K562 (cell line): ENCODE results near the gene CHRNA3. TPM values are rescaled to one million over a fixed set of nuclear protein-coding genes. Genes with fewer than 3 reads are reported as not detected.

Experiments
- ATAC-seq: fragments of 200-7000 bp; cut with Tn5 transposase; 3 replicates; pipeline ENCODE4 v1.9.1; 2020; ENCODE audit warnings: moderate library complexity
- BruUV-seq: library from RNA; stranded (reverse); fragments of 400-500 nt; replicated peaks from 2 replicates; lab custom pipeline; 2021; lab: Mats Ljungman, UMichigan
- CTCF ChIA-PET: fragments of 300-600 bp; formaldehyde crosslinking; extraction: SDS; loops from one replicate; lab custom pipeline; 2021; ENCODE audit warnings: low intra/inter-chr PET ratio; lab: Yijun Ruan, JAX
- POLR2A ChIA-PET: fragments of 300-600, 350-650 bp; sonication (Branson Sonifier 250); formaldehyde crosslinking; extraction: SDS; loops from one replicate; lab custom pipeline; 2021; ENCODE audit warnings: antibody characterized with exemption, inconsistent platforms; lab: Yijun Ruan, JAX
- DNase-seq, 4 experiments: peaks; one replicate each; pipeline versions ENCODE4 v3.0.0 to v3.0.0-alpha.2; 2011 to 2018; ENCODE audit warnings: low spot score in 3 of 4, mixed read lengths in 3 of 4; ENCODE audit errors: extremely low read depth in 1 of 4
- FAIRE-seq: peaks from 2 replicates; lab custom pipeline; 2011; peaks lifted over from hg19 to GRCh38; lab: Jason Lieb, UNC
- H2AFZ ChIP-seq: 2 replicates; pipeline ENCODE4 v1.6.0; 2011; ENCODE audit warnings: low read depth, low read length, control low read depth, inconsistent platforms
- H3K27ac ChIP-seq: fragments of 200-600 bp; 3 replicates; pipeline ENCODE4 v1.8.0; 2011; ENCODE audit warnings: low read depth, mild to moderate bottlenecking, control low read depth, inconsistent platforms, low read length, moderate library complexity, mixed read lengths; ENCODE audit errors: extremely low read depth
- H3K27me3 ChIP-seq, 2 experiments: fragments of 300-600 bp in 1 of 2; 2 replicates in 1 of 2; 3 replicates in 1 of 2; pipeline versions ENCODE4 v1.6.0 to v1.8.0; 2011; ENCODE audit warnings: inconsistent platforms in 2 of 2, low read length in 2 of 2, mild to moderate bottlenecking in 1 of 2, mixed read lengths in 1 of 2, moderate library complexity in 1 of 2; ENCODE audit not compliant: control insufficient read depth in 2 of 2, insufficient read depth in 2 of 2
- H3K36me3 ChIP-seq: fragments of 300-600 bp; 3 replicates; pipeline ENCODE4 v1.8.0; 2011; ENCODE audit warnings: mild to moderate bottlenecking, low read length, inconsistent platforms; ENCODE audit not compliant: control insufficient read depth, insufficient read depth
- H3K4me1 ChIP-seq, 2 experiments: fragments of 200-600 bp in 1 of 2; replicated peaks in 1 of 2; 2 replicates in 1 of 2; 3 replicates in 1 of 2; pipeline versions ENCODE4 v1.5.1 to v1.8.0; 2011; ENCODE audit warnings: inconsistent platforms in 2 of 2, low read length in 2 of 2, mild to moderate bottlenecking in 1 of 2, mixed read lengths in 1 of 2, moderate library complexity in 1 of 2; ENCODE audit not compliant: control insufficient read depth in 2 of 2, insufficient read depth in 2 of 2
- H3K4me2 ChIP-seq: 2 replicates; pipeline ENCODE4 v1.6.1; 2011; ENCODE audit warnings: low read length, control low read depth, inconsistent platforms, mixed read lengths; ENCODE audit not compliant: insufficient read depth
- H3K4me3 ChIP-seq: fragments of 200-600 bp; sonication (generic), shearing (Covaris generic); 2 replicates; pipeline ENCODE4 v1.5.1; 2016; ENCODE audit warnings: control low read depth, inconsistent platforms
- H3K79me2 ChIP-seq: fragments of 200-600 bp; 3 replicates; pipeline ENCODE4 v1.8.0; 2011; ENCODE audit warnings: low read length, inconsistent platforms; ENCODE audit not compliant: control insufficient read depth, insufficient read depth
- H3K9ac ChIP-seq, 2 experiments: 2 replicates each; pipeline versions ENCODE4 v1.6.0 to v1.6.1; 2011; ENCODE audit warnings: low read depth in 2 of 2, low read length in 2 of 2, control low read depth in 1 of 2, inconsistent platforms in 1 of 2, mild to moderate bottlenecking in 1 of 2, mixed read lengths in 1 of 2; ENCODE audit not compliant: insufficient read depth in 1 of 2
- H3K9me1 ChIP-seq: one replicate; pipeline ENCODE4 v1.6.0; 2011; ENCODE audit warnings: inconsistent platforms, mild to moderate bottlenecking, low read length, moderate library complexity; ENCODE audit not compliant: control insufficient read depth, insufficient read depth
- H3K9me3 ChIP-seq: replicated peaks from 2 replicates; pipeline ENCODE4 v1.5.1; 2011; ENCODE audit warnings: low read depth, low read length, inconsistent platforms; ENCODE audit not compliant: control insufficient read depth, insufficient read depth
- H4K20me1 ChIP-seq: replicated peaks from 2 replicates; pipeline ENCODE4 v1.6.1; 2011; ENCODE audit warnings: low read length, inconsistent platforms, mixed read lengths; ENCODE audit not compliant: control insufficient read depth, insufficient read depth
- ARHGAP35 ChIP-seq: fragments of 450-650 bp; IDR thresholded peaks from 2 replicates; pipeline ENCODE4 v1.6.1; 2018; ENCODE audit not compliant: partially characterized antibody
- KLF10 ChIP-seq: fragments of 250-450 bp; sonication (Bioruptor Pico); IDR thresholded peaks from 2 replicates; pipeline ENCODE4 v1.6.1; 2021; ENCODE audit warnings: matching md5 sums
- NR2C1 ChIP-seq, 2 experiments: fragments of 450-650 bp; IDR thresholded peaks; 2 replicates each; pipeline ENCODE4 v1.6.1; 2017; ENCODE audit warnings: mild to moderate bottlenecking in 2 of 2, antibody characterized with exemption in 1 of 2, inconsistent platforms in 1 of 2, missing compliant biosample characterization in 1 of 2, missing genetic modification characterization in 1 of 2
- NR2C2 ChIP-seq, 2 experiments: fragments of 200-800 bp in 1 of 2; sonication (Bioruptor generic) in 1 of 2; sonication (generic) in 1 of 2; formaldehyde crosslinking in 1 of 2; IDR thresholded peaks; 2 replicates each; pipeline versions ENCODE4 v1.6.1 to v1.8.0; 2016 to 2022; ENCODE audit warnings: mild to moderate bottlenecking in 1 of 2, missing compliant biosample characterization in 1 of 2, missing genetic modification characterization in 1 of 2, missing genetic modification reagents in 1 of 2
- PTTG1 ChIP-seq: fragments of 450-650 bp; IDR thresholded peaks from 2 replicates; pipeline ENCODE4 v1.6.1; 2016; ENCODE audit warnings: low read depth, mild to moderate bottlenecking, missing genetic modification characterization, missing compliant biosample characterization
- TGIF2 ChIP-seq: sonication (generic); formaldehyde crosslinking; IDR thresholded peaks from 2 replicates; pipeline ENCODE4 v1.8.1; 2022; ENCODE audit warnings: mild to moderate bottlenecking, missing genetic modification reagents, moderate library complexity
- TSC22D4 ChIP-seq: fragments of 450-650 bp; IDR thresholded peaks from 2 replicates; pipeline ENCODE4 v1.6.1; 2016; ENCODE audit warnings: missing genetic modification characterization, missing biosample characterization, control low read depth
- YY1 ChIP-seq, 3 experiments: IDR thresholded peaks; 2 replicates each; pipeline ENCODE4 v1.6.1; 2011; ENCODE audit warnings: low read length in 2 of 3, mild to moderate bottlenecking in 2 of 3, moderate library complexity in 2 of 3, borderline replicate concordance in 1 of 3, control low read depth in 1 of 3, low read depth in 1 of 3; ENCODE audit not compliant: insufficient read depth in 3 of 3, insufficient replicate concordance in 2 of 3, control insufficient read depth in 1 of 3, insufficient read length in 1 of 3; ENCODE audit errors: extremely low read depth in 1 of 3
- ZNF12 ChIP-seq: sonication (generic); formaldehyde crosslinking; IDR thresholded peaks from 2 replicates; pipeline ENCODE4 v1.4.0; 2020; ENCODE audit warnings: mild to moderate bottlenecking, missing genetic modification reagents
- WGBS: fragments of 100-300 bp; shearing (Covaris generic); methylation state at CpG from one replicate; pipeline ENCODE4 v1.1.6; 2016; ENCODE audit warnings: low coverage, mixed read lengths; ENCODE audit not compliant: insufficient coverage; ENCODE audit errors: missing lambda C conversion rate; 5-methylcytosine and 5-hydroxymethylcytosine counted together
- in situ Hi-C: fragments of 300-500 bp; cut with MboI; formaldehyde crosslinking; loops from 4 replicates; pipeline ENCODE4 v1.15.0; 2018; ENCODE audit warnings: inconsistent platforms, mixed read lengths
- intact Hi-C: fragments of 100-400 bp; cut with micrococcal nuclease; formaldehyde crosslinking; loops from 2 replicates; pipeline ENCODE4 v1.14.2; 2022
- polyA plus RNA-seq, 8 experiments: library from polyadenylated mRNA; depleted of rRNA in 4 of 8; stranded (reverse) in 5 of 8; unstranded in 3 of 8; fragments of >200 nt; fragmentation: Nextera tagmentation in 2 of 8; fragmentation: Illumina TruSeq in 1 of 8; extraction: Ambion mirVana in 2 of 8; extraction: Trizol in 1 of 8; gene quantifications; 2 replicates each; pipeline versions ENCODE4 v1.2.1 to v1.2.3, GENCODE V29; 2011 to 2014; ENCODE audit warnings: inconsistent platforms in 1 of 8, missing spikeins in 1 of 8
- total RNA-seq, 7 experiments: library from RNA; depleted of rRNA in 6 of 7; stranded (reverse); fragments of >200 nt in 6 of 7; fragmentation: Illumina TruSeq in 2 of 7; extraction: Trizol in 2 of 7; gene quantifications; 2 replicates each; pipeline versions ENCODE4 v1.2.1 to v1.2.3, GENCODE V29; 2011 to 2021; ENCODE audit warnings: low replicate concordance in 1 of 7
- TF ChIP-seq, protein P1 (sequence below): fragments of 250-450 bp; sonication (Bioruptor Pico); IDR thresholded peaks from 2 replicates; pipeline ENCODE4 v1.4.0; 2020

Gene CHRNA3
- total and polyA plus RNA-seq, 9 of the 15 experiments (the other 6 are each of a cell fraction or from before 2014, with no cell fraction given): 0.01 TPM; not detected in 8

DNA sequence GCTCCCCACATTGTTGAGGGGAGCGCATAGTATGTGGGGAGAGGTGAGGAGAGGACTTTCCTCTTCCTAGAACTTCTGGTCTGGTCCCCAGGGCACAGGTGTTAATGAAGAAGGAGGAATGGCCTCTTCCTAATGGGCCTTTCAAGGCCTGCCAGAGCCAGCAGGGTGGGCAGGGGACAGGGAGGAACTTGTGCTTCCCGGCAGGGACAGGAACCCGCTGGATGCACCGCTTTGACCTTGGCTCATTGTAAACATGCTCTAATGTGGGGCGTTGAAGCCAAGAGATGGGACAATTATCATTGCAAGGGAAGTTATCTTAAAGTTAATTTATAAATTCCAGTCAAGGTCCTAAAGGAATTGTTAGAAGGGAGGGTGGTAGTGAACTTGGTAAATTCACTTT lies 41.2 kb upstream of the CHRNA3 start:
- ATAC-seq: no peak
- H3K27me3 ChIP-seq: peaks cover 20 to 37% of the 10 kb centered on the region in 2 experiments; a peak in 4 of 5 replicates
- POLR2A ChIA-PET: no interaction called here
- no peak for DNase-seq
- H3K4me2 ChIP-seq: no peak overlapping the region
- H3K27ac ChIP-seq: no peak overlapping the region
- no peaks in the 10 kb centered on the region for H3K9me3 ChIP-seq
- H3K36me3 ChIP-seq: no peaks in the 10 kb centered on the region
- 0% methylated on average over 4 of the region's 5 CpGs for WGBS
- 0 out of 5 replicates have a peak, but pooled peaks cover 0 to 3% of the 10 kb centered on the region in 2 experiments for H3K4me1 ChIP-seq
- CTCF ChIA-PET: interaction anchor here (0.7 kb wide), 1 partner anchor 95 kb away, joined by 4 read pairs; no protein-coding TSS in a partner anchor
- H2AFZ ChIP-seq: no peak overlapping the region
- no peak for TF ChIP-seq TSC22D4
- TF ChIP-seq PTTG1 (tag): no peak
- no peak for TF ChIP-seq TGIF2 (CRISPR knock-in tag)
- TF ChIP-seq ZNF12 (CRISPR knock-in tag): no peak
- TF ChIP-seq ARHGAP35: no peak
- TF ChIP-seq, all 486 proteins: peak for 0
- Histone ChIP-seq H3K4me3 (no peak overlapping the region), H3K9me1 (no peaks in the 10 kb centered on the region), H4K20me1 (no peaks in the 10 kb centered on the region; the same call in 1 of the 2 replicates), H3K79me2 (no peaks in the 10 kb centered on the region), H3K9ac (no peak overlapping the region)
- no peak for FAIRE-seq
- intact Hi-C loops: no loop called here
- no TSS peak for BruUV-seq
- in situ Hi-C loops: no loop called here

DNA sequence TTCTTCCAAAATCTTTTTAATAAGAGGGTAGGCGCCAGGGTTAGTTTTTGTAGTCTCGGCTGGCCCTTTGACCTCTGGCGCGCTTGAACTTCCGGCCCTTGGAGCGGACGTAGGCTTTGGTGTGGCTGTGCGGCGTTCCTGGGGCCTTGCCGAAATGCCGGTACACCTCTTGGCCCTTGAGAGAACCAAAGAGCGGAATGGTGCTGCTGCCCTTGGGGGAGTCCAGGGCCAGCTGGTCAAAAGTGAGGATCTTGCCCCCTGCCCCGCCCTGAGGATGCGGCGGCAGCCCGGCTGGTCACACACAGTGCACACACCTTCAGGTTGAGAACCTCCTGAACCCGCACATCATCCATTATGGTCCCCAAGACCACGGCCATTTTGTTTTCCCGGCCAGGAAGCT lies 40.2 kb upstream of the CHRNA3 start:
- WGBS: 30% methylated on average over 14 of the region's 19 CpGs
- H3K9ac ChIP-seq: no peak overlapping the region
- BruUV-seq: no TSS peak
- no peaks in the 10 kb centered on the region for H3K79me2 ChIP-seq
- ChIA-PET CTCF (no interaction called here), POLR2A (interaction anchor here (1.4 kb wide), 1 partner anchor 9 kb away, joined by 8 read pairs; no protein-coding TSS in a partner anchor)
- ATAC-seq (no peak), FAIRE-seq (no peak), DNase-seq (no peak)
- no peak overlapping the region for H3K27ac ChIP-seq
- H3K4me3 ChIP-seq: no peak overlapping the region
- H3K9me1 ChIP-seq: no peaks in the 10 kb centered on the region
- no peak overlapping the region for H2AFZ ChIP-seq
- TF ChIP-seq, protein P1, sequence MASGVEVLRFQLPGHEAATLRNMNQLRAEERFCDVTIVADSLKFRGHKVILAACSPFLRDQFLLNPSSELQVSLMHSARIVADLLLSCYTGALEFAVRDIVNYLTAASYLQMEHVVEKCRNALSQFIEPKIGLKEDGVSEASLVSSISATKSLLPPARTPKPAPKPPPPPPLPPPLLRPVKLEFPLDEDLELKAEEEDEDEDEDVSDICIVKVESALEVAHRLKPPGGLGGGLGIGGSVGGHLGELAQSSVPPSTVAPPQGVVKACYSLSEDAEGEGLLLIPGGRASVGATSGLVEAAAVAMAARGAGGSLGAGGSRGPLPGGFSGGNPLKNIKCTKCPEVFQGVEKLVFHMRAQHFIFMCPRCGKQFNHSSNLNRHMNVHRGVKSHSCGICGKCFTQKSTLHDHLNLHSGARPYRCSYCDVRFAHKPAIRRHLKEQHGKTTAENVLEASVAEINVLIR (CRISPR knock-in tag): no peak
- TF ChIP-seq NR2C2 (CRISPR knock-in tag; IDR thresholded peaks at IDR 0.05): no peak
- TF ChIP-seq NR2C2 (tag; IDR thresholded peaks at IDR 0.05): 0 out of 2 replicates have a peak, but pooled peaks have one; percentile 25
- TF ChIP-seq KLF10: no peak
- peak in 1 of 3 experiments; percentile 67 for TF ChIP-seq YY1 (IDR thresholded peaks at IDR 0.05; ENCODE audit: borderline replicate concordance in 1 of 3, control insufficient read depth in 1 of 3, extremely low read depth in 1 of 3, insufficient read depth in 3 of 3, insufficient read length in 1 of 3, insufficient replicate concordance in 2 of 3, low read depth in 1 of 3, low read length in 2 of 3)
- TF ChIP-seq NR2C1 (IDR thresholded peaks at IDR 0.05): no peak
- TF ChIP-seq NR2C1 (tag; IDR thresholded peaks at IDR 0.05): 0 out of 2 replicates have a peak, but pooled peaks have one; percentile 17
- 0 out of 5 replicates have a peak, but pooled peaks cover 0 to 3% of the 10 kb centered on the region in 2 experiments for H3K4me1 ChIP-seq
- H4K20me1 ChIP-seq: no peaks in the 10 kb centered on the region; the same call in 1 of the 2 replicates
- no peak overlapping the region; the same call in 1 of the 2 replicates for H3K4me2 ChIP-seq
- in situ Hi-C loops: no loop called here
- H3K36me3 ChIP-seq: no peaks in the 10 kb centered on the region
- no peaks in the 10 kb centered on the region for H3K9me3 ChIP-seq
- peaks cover 20 to 31% of the 10 kb centered on the region in 2 experiments; a peak in 4 of 5 replicates for H3K27me3 ChIP-seq
- intact Hi-C loops: no loop called here
